NCI-H774 (cell line): Measurements from ENCODE around the gene CKMT1A.

Source experiments
- DNase-seq: peaks from one replicate; lab custom pipeline; 2025; lab: John Stamatoyannopoulos, UW

Gene CKMT1A

DNA sequence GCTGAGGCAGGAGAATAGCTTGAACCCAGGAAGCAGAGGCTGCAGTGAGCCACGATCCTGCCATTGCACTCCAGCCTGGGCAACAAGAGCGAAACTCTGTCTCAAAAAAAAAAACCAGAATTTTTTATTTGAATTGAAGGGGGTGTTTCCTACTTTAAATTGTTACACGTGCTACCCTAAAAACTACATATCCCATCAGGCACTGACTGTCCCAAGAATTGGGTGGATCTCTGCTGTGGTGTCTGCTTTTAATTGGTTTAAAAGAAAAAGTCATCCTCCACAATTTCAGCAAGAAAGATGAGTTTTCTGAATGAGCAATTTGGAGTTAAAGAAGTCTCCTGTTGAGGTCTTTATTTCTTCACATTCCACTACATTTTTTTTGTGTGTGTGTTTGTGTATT is 54.7 kb downstream of the CKMT1A start:
- no peak for DNase-seq
